T follicular helper cell (primary cell): ENCODE measurements around the gene MYH16.
"Not testable (repeated sequence)": the region's sequence is repeated elsewhere in the genome, so short reads cannot be mapped to it uniquely, and the experiment has no call there.

Experiments used
- DNase-seq: peaks from one replicate; pipeline ENCODE4 v3.0.0-alpha.2; 2020; ENCODE audit warnings: low read depth

Gene MYH16

DNA sequence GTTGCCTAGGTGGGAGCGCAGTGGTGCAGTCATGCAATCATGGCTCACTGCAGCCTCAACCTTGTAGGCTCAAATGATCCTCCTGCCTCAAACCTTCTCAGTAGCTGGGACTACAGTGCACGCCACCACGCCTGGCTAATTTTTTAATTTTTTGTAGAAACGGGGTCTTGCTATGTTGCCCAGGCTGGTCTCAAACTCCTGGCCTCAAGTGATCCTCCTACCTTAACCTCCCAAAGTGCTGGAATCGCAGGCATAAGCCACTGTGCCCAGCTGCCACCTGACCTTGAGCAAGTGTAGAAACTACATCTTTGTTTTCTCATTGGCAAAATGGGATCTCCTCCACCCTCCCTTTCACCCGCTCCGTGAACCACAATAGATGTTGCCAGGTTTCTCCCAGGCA, 15.0 kb upstream of the MYH16 start:
- no peak for DNase-seq

DNA sequence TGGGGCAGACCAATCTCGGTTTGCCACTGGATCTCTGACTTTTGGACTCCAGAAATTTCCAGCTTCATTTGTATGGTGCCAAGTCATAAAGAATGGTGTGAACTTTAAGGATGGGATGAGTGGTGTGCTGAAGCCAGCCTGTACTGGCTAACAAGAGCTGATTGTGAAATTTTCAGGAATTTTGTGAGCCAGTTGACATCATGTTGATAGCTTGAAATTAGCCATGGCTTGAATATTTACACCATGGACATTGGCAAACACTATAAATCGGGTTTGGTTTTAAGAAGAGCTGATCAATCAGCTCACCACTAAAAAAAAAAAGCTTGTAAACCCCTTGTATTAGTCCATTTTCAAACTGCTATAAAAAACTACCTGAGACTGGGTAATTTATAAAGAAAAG, 14.1 kb upstream of the MYH16 start:
- DNase-seq = no peak

DNA sequence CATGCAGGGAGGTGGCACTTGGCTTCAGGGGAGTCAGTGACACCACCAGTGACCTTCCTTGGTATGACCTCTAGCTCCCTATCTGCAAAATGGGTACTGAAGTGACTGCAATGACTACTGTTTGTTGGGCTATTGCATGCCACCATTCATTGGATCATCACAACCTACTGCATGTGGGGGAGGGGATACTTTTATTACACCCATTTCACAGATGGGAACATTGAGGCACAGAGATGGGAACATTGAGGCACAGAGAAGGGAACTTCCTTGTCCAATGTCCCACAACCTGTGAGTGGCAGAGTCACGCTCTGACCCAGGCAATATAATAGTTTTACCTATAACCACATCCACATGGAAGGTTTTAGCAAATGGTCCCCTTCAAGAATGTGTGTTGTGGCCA, 12.2 kb upstream of the MYH16 start:
- no peak for DNase-seq

DNA sequence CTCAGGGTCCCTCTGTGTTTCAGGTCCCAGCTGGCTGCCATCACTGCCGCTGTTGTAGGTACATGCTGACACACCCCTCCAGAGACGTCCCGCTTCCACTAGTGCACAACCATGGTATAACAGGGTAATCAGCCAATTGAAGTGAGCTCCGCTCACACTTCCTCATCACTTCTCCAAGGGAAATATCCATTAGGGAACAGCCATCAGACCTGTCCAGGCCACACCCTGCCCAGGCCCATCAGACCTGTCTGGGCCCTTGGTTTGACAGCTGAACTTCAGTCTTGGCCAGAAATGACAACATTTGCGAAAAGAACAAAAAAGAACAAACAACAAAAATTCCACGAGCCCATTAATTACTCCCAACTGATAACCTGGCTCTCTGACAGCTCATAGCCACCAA, 11.0 kb upstream of the MYH16 start:
- no peak for DNase-seq

DNA sequence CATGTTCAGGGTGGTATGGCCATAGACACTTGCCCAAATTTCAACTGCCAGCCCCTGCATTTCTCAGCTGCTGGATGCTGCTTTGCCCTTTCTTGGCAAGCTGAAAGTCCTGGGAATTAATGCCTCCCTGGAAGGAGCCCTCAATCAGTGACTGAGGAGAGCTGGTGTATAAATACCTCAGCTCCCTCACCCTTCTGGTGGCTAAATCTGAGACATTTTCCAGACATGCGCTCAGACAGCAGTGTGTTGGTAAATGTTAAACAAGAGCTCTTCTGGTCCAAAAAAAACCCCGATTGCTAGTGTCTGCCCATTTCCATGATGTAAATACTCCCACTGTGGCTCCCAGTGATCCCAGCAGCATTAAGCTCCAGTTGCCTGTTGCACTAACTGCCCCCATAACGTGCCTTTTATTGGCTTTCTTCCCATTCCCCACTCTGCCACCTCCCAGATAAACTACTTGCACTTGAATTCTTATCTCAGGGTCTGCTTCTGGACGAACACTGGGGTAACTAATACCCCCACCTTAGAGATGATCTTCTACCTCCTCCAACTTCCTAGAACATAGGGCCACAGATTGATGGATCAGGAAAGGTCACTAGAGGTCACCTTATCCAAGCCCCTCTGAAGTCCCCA, 6.7 kb upstream of the MYH16 start:
- no peak for DNase-seq

DNA sequence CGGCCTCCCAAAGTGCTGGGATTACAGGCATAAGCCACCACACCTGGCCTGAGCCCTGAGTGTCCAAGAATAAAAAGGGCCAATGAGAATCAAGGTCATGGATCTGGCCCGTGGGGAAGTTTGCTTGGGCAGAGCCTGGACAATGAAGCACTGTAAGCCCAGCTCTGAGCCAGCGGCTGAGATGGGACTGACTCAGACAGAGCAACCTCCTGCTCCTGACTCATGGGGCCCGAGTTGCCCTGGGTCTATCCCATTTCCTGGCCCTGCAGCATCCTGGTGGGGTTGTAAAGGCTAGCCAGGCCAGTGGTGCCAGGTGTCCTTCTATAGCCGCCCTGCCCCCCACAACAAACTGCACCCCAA, 5.2 kb upstream of the MYH16 start:
- no peak for DNase-seq

DNA sequence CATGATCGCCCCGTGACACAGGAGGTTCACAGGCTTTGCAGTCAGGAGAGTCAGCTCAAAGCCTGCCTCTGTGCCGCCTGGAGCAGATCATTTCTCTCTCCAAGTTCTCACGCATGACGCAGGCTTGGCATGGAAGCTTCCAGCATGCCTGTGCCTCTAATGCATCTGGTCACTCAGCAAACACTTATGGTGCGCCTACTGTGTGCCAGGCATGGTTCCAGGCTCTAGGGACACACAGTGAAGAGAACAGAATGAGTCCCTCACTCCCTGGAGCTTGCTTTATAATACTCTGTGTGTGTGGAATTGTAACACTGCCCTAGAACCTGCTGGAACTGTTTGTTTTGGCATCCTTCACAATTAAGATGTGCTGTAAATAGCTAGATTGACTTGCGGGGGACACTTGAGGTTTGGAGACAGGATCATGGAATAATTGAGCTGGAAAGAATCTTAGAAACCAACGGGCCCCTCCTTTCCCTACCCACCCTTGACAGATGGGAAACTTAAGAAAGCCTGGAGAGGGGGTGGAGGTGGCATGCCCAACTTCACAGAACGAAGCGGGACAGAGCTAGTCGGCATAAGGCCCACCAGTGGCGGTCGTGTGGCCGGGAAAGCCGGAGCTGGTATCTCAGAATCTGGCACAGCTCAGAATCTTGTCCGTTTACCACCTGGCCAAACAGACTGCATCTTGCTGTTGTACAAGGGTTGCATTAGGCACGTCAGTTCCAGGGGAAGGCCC, 4.6 kb upstream of the MYH16 start:
- no peak for DNase-seq

DNA sequence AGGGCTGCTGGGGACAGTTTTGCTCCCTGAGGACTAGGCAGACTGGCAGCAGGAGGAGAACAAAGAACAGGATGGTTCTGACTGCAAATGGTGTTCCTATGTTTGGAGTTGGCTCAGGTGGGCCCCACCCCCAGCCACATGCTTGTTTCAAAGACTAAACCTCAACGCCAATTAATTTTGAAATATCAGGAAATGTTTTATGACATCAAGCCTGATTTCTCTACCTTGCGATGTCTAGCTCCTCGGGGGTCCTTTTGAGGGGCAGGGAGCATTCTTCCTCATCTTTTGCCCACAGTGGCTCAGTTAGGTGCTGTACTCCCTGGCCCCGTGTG, 4.1 kb upstream of the MYH16 start:
- no peak for DNase-seq

DNA sequence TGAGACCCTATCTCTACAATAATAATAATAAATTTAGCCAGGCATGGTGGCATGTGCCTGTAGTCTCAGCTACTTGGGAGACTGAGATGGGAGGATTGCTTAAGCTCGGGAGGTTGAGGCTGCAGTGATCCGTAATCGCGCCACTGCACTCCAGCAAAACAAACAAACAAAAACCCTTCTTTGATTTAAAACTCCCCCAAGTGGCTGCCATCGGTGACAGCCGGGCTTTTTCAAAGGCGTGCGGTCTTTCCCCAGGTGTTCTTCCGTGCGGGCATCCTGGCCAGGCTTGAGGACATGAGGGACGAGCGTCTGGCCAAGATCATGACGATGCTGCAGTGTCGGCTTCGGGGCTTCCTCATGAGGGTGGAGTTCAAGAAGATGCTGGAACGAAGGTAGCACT, 1.9 kb upstream of the MYH16 start:
- DNase-seq = no peak

DNA sequence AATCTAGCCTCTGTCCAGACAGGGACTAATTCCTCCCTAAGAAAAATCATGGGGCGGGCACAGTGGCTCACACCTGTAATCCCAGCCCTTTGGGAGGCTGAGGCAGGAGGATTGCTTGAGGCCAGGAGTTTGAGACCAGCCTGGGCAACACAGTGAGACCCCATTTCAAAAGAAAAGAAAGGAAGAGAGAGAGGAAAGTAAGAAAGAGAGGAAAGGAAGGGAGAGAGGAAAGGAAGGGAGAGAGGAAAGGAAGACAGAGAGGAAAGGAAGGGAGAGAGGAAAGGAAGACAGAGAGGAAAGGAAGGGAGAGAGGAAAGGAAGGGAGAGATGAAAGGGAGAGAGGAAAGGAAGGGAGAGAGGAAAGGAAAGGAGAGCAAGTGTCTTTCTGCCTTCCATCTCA, 922 bp downstream of the MYH16 start:
- not testable (repeated sequence) for DNase-seq

DNA sequence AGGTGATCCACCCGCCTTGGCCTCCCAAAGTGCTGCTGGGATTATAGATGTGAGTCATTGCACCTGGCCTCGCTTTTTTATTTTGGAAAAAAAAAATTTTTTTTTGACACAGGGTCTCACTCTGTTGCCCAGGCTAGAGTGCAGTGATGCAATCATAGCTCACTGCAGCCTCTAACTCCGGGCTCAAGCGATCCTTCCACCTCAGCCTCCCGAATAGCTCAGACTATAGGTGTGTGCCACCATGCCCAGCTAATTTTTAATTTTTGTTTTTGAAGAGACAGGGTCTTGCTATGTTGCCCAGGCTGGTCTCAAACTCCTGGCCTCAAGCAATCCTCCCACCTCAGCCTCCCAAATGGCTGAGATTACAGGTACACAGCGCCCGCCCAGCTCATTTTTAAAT, 2.3 kb downstream of the MYH16 start:
- DNase-seq = not testable (repeated sequence)

DNA sequence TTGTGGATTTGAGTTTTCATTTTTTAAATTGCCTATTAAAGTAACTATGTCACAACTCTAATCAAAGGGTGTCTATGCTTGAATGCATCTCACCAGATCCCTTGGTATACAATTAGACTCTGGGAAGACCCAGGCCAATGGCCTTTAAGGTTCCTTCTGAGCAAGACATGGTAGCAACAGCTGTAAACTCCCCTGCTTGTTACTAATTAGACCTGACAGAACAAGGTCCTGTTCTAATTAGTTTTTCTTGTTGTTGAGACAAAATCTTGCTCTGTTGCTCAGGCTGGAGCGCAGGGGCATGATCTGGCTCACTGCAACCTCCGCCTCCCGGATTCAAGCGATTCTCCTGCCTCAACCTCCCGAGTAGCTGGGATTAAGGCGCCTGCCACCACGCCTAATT, 2.9 kb downstream of the MYH16 start:
- DNase-seq = no peak

DNA sequence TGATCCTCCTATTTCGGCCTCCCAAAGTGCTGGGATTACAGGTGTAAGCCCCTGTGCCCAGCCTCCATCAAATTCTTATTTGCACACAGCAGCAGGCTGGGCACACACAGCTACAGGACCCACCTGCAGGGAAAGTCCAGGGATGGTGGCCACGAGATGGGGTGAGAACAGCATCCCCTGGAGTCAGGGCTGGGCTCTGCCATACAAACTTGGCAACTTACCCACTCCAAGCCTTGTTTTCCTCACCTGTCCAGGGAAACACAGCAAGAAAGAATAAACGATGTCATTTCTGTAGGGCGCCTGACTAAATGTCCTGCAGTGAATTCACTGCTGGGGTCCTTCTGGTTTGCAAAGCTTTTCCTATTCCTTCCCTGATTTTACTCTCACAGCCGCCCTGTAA, 5.5 kb downstream of the MYH16 start:
- DNase-seq = no peak

DNA sequence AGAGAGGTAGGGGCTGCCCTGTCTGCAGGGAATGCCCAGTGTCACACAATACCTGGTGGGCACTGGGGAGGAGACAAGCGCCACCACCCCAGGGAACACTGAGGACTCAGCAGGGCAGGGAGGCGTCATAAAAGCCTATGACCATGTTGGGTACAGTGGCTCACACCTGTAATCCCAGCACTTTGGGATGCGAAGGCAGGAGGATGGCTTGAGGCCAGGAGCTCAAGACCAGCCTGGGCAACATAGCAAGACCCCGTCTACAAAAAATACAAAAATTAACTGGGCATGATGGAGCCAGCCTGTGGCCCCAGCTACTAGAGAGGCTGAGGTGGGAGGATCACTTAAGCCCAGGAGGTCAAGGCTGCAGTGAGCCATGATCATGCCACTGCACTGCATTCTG, 11.5 kb downstream of the MYH16 start:
- DNase-seq = not testable (repeated sequence)

DNA sequence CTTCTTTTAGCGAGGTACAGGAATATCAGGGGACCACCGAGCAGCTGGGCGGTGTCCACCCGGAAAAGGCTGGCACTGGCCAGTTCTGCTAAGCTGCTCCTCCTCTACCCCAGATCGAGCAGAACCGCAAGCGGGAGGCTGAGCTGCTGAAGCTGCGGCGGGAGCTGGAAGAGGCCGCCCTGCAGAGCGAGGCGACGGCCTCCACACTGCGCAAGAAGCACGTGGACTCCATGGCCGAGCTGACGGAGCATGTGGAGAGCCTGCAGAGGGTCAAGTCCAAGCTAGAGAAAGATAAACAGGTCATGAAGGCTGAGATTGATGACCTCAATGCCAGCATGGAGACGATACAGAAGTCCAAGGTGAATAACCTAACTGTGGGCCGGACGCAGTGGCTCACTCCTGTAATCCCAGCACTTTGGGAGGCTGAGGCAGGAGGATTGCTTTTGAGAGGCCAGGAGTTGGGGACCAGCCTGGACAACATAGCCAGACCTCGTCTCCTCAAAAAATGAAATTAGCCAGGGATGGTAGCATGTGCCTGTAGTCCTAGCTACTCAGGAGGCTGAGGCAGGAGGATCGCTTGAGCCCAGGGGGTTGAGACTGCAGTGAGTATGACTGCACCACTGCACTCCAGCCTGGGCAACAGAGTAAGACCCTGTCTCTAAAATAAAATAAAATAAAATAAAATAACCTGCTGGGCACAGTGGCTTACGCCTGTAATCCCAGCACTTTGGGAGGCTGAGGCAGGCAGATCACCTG, 15.3 kb downstream of the MYH16 start:
- DNase-seq = no peak

DNA sequence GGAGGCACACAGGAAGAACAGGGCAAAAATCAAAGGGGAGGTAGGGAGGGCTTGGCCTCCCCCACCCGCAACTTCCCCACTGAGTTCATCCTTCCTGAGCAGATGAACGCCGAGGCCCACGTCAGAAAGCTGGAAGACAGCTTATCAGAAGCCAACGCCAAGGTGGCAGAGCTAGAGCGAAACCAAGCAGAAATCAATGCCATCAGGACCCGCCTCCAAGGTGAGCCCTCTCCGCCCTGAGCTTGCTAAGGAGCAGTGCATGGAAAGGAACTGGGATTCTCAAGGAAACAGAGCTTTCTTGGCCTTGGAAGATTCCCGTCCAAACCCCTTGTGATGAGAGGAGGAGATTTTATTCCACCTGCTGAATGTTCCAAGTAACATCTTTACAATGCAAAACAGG, 16.5 kb downstream of the MYH16 start:
- no peak for DNase-seq

DNA sequence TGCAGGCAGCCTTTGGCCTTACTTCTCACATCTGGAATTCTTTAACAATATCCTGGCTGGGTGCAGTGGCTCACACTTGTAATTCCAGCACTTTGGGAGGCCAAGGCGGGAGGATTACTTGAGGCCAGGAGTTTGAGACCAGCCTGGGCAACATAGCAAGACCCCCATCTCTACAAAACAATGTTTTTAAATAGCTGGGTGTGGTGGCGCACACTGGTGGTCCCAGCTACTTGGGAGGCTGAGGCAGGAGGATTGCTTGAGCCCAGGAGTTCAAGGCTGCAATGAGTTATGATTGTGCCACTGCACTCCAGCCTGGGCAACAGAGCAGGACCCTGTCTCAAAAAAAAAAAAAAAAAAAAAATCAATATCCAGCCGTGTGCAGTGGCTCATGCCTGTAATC, 17.5 kb downstream of the MYH16 start:
- DNase-seq = not testable (repeated sequence)

DNA sequence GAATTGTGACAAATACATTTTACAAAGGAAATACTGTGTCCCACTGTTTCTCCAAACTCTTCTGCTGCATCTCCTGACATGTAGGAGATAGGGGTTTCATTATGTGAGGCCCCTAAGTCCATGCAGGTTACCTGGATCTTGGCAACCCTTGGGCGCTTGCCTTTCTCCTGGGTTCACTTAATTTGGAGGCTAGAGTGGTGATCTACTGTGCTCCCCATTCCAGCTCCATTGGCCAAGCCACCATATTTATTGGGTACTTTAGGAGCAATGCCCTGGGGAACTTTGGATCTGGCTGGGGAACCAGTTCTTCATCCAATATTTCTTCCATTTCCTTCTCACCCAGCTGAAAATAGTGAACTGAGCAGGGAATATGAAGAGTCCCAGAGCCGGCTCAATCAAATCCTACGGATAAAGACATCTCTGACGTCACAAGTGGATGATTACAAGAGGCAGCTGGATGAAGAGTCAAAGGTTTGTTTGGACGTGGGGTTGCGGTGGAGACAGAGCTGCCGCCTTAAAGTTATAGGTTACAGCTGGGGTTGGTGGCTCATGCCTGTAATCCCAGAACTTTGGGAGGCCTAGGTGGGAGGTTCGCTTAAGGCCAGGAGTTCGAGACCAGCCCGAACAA, 18.5 kb downstream of the MYH16 start:
- DNase-seq = no peak

DNA sequence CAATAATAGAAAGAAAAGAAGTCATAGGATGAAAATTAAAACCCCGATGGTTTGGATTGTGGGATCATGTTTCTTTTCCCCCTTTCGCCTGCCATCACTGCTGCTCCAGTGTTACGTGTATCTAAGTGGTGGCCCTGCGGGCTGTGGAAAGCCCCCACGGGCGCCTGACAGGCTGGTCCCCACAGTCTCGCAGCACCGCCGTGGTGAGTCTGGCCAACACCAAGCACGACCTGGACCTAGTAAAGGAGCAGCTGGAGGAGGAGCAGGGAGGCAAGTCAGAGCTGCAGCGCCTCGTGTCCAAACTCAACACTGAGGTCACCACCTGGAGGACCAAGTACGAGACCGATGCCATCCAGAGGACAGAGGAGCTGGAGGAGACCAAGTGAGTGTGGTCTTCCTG, 19.5 kb downstream of the MYH16 start:
- no peak for DNase-seq

DNA sequence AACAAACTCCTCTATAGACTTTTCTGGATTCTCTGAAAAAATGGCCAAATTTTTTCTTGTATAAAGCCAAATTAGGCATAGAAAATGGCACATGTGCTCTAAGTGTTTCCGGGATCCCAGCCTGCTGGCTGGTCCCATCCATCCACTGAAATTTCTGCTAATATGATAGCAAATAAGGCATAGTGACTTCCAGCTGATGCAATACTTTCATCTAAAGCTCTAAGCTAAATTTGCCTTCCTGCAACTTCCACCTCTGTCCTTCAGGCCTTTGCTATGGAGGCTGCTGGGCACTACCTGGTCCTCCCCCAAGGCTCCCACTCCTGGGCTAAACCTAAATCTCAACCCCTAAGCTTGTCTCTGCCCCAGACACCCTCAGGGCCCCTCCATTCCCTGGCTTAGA, 20.5 kb downstream of the MYH16 start:
- DNase-seq = no peak

DNA sequence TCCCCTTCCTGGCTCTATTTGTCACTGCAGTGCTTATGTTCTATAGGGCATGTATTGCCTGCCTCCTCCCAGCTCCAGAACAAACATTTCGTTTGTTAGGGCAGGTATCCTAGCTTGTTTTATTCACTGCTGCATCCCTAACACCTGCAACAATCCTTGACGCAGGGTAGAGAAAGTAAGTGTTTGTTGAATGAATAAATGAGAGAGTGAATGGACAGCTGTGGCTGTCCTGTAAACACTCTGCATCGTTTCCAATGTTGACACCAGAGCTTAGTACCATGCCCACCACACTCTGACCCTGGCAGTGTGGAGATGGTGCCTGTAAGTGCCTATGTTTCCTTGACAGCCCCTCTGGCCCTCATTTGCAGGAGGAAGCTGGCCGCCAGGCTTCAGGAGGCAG, 21.0 kb downstream of the MYH16 start:
- DNase-seq = no peak

DNA sequence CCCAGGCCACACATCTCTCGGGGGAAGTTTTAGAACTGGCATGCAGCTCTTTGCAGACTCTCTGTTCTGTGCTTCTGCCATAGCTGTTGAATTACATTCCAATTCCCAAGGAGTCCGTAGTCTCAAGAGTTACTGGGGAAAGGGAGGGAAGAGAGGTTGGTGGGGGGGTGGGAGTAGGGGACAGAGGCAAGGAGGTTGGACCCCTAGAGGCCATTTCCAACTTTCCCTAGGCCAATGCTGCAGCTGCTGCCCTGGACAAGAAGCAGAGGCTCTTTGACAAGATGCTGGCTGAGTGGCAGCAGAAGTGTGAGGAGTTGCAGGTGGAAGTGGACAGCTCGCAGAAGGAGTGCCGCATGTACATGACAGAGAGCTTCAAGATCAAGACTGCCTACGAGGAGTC, 23.8 kb downstream of the MYH16 start:
- DNase-seq = no peak

DNA sequence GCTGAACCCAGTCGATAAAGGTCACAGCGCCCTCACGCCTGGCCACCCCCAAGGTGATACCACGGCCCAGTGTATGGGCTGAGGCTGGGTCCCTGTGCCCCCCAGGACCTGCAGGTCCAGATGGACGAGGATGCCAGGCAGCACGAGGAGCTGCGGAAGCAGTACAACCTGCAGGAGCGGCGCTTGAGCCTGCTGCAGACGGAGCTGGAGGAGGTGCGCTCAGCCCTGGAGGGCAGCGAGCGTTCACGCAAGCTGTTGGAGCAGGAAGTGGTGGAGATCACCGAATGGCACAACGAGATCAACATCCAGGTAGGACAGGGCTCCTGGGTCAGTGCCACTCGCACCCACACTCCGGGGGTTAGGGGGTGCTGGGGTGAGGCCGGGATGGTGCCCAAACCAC, 28.9 kb downstream of the MYH16 start:
- no peak for DNase-seq
